OCI-LY7 (cell line): Measurements from ENCODE around the gene MIEN1. TPM values are rescaled to one million over a fixed set of nuclear protein-coding genes. Genes with fewer than 3 reads are reported as not detected.
"Not testable (repeated sequence)": the region's sequence is repeated elsewhere in the genome, so short reads cannot be mapped to it uniquely, and the experiment has no call there.

Experiments
- BruUV-seq: library from RNA; stranded (reverse); fragments of 400-500 nt; replicated peaks from 2 replicates; lab custom pipeline; 2021; lab: Mats Ljungman, UMichigan
- CTCF ChIA-PET: fragments of 300-600 bp; sonication (Branson Sonifier 250); formaldehyde crosslinking; loops from one replicate; lab custom pipeline; 2022; ENCODE audit warnings: antibody characterized with exemption; ENCODE audit not compliant: unreplicated experiment; lab: Charles Lee
- POLR2A ChIA-PET: fragments of 300-600 bp; sonication (Branson Sonifier 250); formaldehyde crosslinking; loops from one replicate; lab custom pipeline; 2022; ENCODE audit warnings: antibody characterized with exemption; lab: Charles Lee
- DNase-seq: peaks from one replicate; pipeline ENCODE4 v3.0.0-alpha.2; 2015; ENCODE audit warnings: low spot score
- H2AFZ ChIP-seq: fragments of 200-600 bp; sonication (generic), shearing (Covaris generic); 2 replicates; pipeline ENCODE4 v1.6.1; 2014; ENCODE audit warnings: mild to moderate bottlenecking, antibody characterized with exemption, low read length, moderate library complexity
- H3K27ac ChIP-seq: fragments of 200-600 bp; sonication (generic); 2 replicates; pipeline ENCODE4 v1.5.1; 2014; ENCODE audit warnings: mixed run types, low read depth, mild to moderate bottlenecking, moderate library complexity, low read length, inconsistent platforms; ENCODE audit not compliant: poor library complexity, severe bottlenecking
- H3K36me3 ChIP-seq: fragments of 200-600 bp; sonication (generic); 2 replicates; pipeline ENCODE4 v1.6.1; 2014; ENCODE audit warnings: mild to moderate bottlenecking, antibody characterized with exemption, low read length, moderate library complexity, mixed read lengths; ENCODE audit not compliant: insufficient read depth
- H3K4me1 ChIP-seq: fragments of 200-600 bp; sonication (generic); 2 replicates; pipeline ENCODE4 v1.5.1; 2014; ENCODE audit warnings: mild to moderate bottlenecking, low read length; ENCODE audit not compliant: insufficient read depth, poor library complexity, severe bottlenecking
- H3K4me2 ChIP-seq: fragments of 200-600 bp; sonication (generic); 2 replicates; pipeline ENCODE4 v1.6.1; 2014; ENCODE audit warnings: mild to moderate bottlenecking, low read length
- H3K4me3 ChIP-seq: fragments of 200-600 bp; sonication (generic); 2 replicates; pipeline ENCODE4 v1.5.1; 2014; ENCODE audit warnings: mild to moderate bottlenecking, low read depth, low read length; ENCODE audit not compliant: poor library complexity, severe bottlenecking
- H3K79me2 ChIP-seq: fragments of 200-600 bp; sonication (generic); 2 replicates; pipeline ENCODE4 v1.6.1; 2016; ENCODE audit warnings: low read depth, mild to moderate bottlenecking, low read length, moderate library complexity, mixed read lengths; ENCODE audit not compliant: insufficient read depth
- H3K9me2 ChIP-seq: fragments of 200-600 bp; sonication (generic); 2 replicates; pipeline ENCODE4 v1.6.1; 2016; ENCODE audit warnings: mild to moderate bottlenecking, low read length, mixed read lengths; ENCODE audit not compliant: insufficient read depth
- H3K9me3 ChIP-seq: fragments of 200-600 bp; sonication (generic); 2 replicates; pipeline ENCODE4 v1.6.1; 2014; ENCODE audit warnings: mild to moderate bottlenecking, mixed run types, low read length, mixed read lengths
- H4K20me1 ChIP-seq: fragments of 200-600 bp; sonication (generic); 2 replicates; pipeline ENCODE4 v1.6.1; 2014; ENCODE audit warnings: mild to moderate bottlenecking, antibody characterized with exemption, low read length, moderate library complexity, mixed read lengths; ENCODE audit not compliant: insufficient read depth
- CTCF ChIP-seq: fragments of 200-600 bp; sonication (generic); conservative IDR thresholded peaks from 2 replicates; pipeline ENCODE4 v1.5.1; 2014; ENCODE audit warnings: mild to moderate bottlenecking, antibody characterized with exemption, low read length, moderate library complexity, mixed read lengths
- EZH2phosphoT487 ChIP-seq: fragments of 200-600 bp; sonication (generic); IDR thresholded peaks from 2 replicates; pipeline ENCODE4 v1.6.1; 2018; ENCODE audit warnings: low read depth, borderline replicate concordance, mild to moderate bottlenecking, mixed run types, antibody characterized with exemption, low read length, moderate library complexity, mixed read lengths
- intact Hi-C: fragments of 100-400 bp; cut with micrococcal nuclease; formaldehyde crosslinking; loops from one replicate; pipeline ENCODE4 v1.10.0; 2022; ENCODE audit not compliant: unreplicated experiment
- total RNA-seq, 2 experiments: library from RNA; depleted of rRNA in 1 of 2; stranded (reverse); fragments of >200 nt in 1 of 2; shearing (Covaris generic) in 1 of 2; gene quantifications; 2 replicates each; pipeline ENCODE4 v1.2.3, GENCODE V29; 2014 to 2022

MIEN1 gene
- total RNA-seq, 2 experiments from 2014 or later: 55.4 to 89.9 TPM

- H3K4me2 ChIP-seq: no peak overlapping the region
- no peaks in the 10 kb centered on the region for H3K9me3 ChIP-seq
- BruUV-seq: no TSS peak
- H2AFZ ChIP-seq: no peak overlapping the region
- CTCF ChIA-PET: no interaction called here
- DNase-seq: no peak
- H3K4me3 ChIP-seq: no peak overlapping the region
- no peaks in the 10 kb centered on the region for H3K36me3 ChIP-seq
- no peaks in the 10 kb centered on the region for H3K79me2 ChIP-seq
- no peaks in the 10 kb centered on the region for H4K20me1 ChIP-seq
- POLR2A ChIA-PET: interaction anchor here (0.6 kb wide), 1 partner anchor 11 kb away, joined by 3 read pairs; no protein-coding TSS in a partner anchor
- no peaks in the 10 kb centered on the region for H3K9me2 ChIP-seq
- peaks cover 34% of the 10 kb centered on the region for H3K4me1 ChIP-seq
- TF ChIP-seq EZH2phosphoT487 (no peak), CTCF (no peak)
- intact Hi-C loops: loop anchor here (5.0 to 10.0 kb wide), 3 partner anchors 63 to 296 kb away; partner anchors contain the start of genes MED1 and PGAP3
- H3K27ac ChIP-seq: no peak overlapping the region
Observed at GRCh38 chr17:39750131-39751015, 20.0 kb upstream of the MIEN1 start.

GRCh38 chr17:39748444-39749034 lies 18.2 kb upstream of the MIEN1 start:
- DNase-seq, H3K27ac ChIP-seq, BruUV-seq, H3K9me3 ChIP-seq, CTCF ChIA-PET, intact Hi-C loops, H3K9me2 ChIP-seq, H3K4me3 ChIP-seq, H3K4me2 ChIP-seq, H2AFZ ChIP-seq, H3K79me2 ChIP-seq, H3K36me3 ChIP-seq, H4K20me1 ChIP-seq: not testable (repeated sequence)
- POLR2A ChIA-PET: interaction anchor here (0.7 kb wide), 1 partner anchor 77 kb away, joined by 3 read pairs; no protein-coding TSS in a partner anchor
- H3K4me1 ChIP-seq: peaks cover 20% of the 10 kb centered on the region

- intact Hi-C loops: no loop called here
- ChIA-PET POLR2A (no interaction called here), CTCF (no interaction called here)
- Histone ChIP-seq H4K20me1 (no peaks in the 10 kb centered on the region), H3K79me2 (no peaks in the 10 kb centered on the region), H3K9me3 (no peaks in the 10 kb centered on the region), H3K9me2 (no peaks in the 10 kb centered on the region), H2AFZ (no peak overlapping the region), H3K4me2 (no peak overlapping the region), H3K36me3 (no peaks in the 10 kb centered on the region), H3K4me3 (no peak overlapping the region), H3K4me1 (peaks cover 12% of the 10 kb centered on the region), H3K27ac (no peak overlapping the region)
- TF ChIP-seq EZH2phosphoT487 (no peak), CTCF (no peak)
- no peak for DNase-seq
- no TSS peak for BruUV-seq
Observed at GRCh38 chr17:39747745-39748144, 17.4 kb upstream of the MIEN1 start.
